HG03066 (cell line): Measurements from ENCODE around the gene IGSF21.

ENCODE experiments used
- ATAC-seq: cut with Tn5 transposase; IDR thresholded peaks from one replicate; pipeline ENCODE4 v1.9.1; 2021; ENCODE audit warnings: low read depth; ENCODE audit not compliant: unreplicated experiment

IGSF21 gene

DNA sequence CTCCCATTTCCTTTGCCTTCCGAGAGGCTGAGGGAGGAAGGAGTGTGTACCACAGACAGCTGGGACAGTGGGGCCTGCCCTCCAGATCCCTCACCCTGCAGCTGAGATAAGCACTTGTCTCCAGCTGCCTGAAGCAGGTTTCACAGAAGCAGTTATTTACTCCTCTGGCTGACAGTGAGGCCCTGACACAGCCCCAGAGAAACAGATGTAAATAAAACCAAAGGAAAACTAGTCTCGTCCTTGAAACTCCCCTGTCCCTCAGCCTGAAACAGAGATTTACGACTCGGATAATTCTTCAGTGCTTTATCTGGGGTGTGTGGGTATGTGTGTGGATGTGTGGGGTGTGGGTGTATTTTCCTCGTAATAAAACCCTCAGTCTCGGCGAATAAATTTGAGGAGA is 181.1 kb downstream of the IGSF21 start:
- ATAC-seq: no peak

DNA sequence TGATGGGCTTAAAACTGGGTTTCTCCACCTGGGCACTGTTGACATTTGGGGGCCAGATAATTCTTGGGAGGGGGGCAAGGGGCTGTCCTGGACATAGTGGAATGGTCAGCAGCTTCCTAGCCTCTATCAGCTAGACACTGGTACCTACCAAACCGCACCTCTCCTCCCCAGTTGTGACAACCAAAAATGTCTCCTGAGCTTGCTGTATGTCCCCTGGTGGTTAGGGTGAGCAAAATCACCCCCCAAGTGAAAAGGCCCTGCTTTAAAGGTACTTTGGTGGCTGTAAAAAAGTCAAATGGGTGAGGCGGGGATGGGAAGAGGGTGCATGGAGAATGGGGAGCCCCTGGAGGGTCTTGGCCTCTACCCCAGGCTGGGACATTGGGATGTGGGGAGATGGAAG is 182.0 kb downstream of the IGSF21 start:
- ATAC-seq: no peak

DNA sequence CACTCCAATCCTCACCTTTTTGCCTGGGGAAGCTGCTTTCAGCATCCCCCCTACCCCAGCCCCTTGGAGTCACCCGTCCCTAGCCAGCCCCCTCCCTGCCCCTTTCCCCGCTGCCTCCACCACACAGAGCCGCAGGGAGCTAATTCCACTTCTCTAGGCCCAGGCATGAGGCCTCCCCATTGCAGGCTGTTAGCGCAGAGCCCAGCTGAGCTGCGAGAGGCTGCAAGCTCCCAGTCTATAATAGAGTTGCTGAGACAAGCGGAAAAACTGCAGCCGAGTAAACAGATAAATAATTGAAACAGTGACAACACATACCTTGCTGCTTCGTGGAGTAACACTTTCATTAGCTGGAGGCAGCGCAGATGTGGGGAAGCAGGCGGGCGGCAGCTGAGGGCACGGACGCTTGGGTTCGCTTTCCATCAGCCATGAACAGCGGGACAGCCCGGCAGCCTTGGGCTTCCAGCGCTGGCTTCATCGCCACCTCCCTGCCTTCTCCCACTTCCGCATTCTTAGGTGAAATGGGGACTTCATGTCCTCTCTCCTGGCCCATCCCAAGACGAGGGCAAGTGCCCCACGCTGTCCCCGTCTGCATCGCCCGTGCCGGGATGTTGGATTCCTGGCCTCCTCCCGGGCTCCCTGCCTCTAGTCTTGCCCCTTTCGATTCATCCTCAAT is 183.3 kb downstream of the IGSF21 start:
- ATAC-seq: no peak

DNA sequence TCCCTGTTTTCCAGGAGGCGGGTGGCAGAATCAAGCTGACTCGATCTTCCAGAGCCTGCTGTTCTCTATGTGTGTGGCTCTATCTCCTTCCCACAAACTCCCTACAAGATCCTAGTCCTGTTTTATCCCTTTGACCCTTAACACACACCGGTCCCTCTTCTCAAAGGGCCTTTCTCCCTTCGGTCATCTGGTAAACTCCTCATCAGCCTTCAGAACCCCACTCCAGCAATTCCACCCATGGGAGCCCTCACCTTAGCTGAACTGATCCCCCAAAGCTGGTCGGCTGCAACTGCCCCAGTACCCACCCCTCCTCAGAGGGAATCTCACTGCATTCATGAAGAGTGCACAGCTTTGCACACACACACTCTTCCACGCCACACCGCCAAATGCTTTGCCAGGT is 184.9 kb downstream of the IGSF21 start:
- ATAC-seq: no peak

DNA sequence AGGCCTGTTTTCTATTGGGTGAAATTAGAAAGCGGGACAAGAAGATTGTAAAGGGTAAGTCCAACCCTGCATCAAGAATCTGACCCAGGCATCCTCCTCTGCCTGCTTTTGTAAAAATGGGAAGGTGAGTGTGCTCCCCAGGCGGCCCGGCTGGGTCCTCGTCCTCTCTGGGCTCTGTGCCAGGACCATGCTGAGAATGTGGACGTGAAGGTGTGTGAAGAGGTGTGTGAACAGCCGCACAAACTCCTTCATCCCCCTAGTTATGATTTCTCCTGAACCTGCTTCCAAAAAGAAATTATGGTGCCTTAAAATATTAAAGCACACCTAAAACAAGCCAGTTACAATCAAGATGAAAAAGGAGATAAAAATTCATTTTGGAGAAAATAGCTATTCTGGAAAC is 185.7 kb downstream of the IGSF21 start:
- ATAC-seq: no peak

DNA sequence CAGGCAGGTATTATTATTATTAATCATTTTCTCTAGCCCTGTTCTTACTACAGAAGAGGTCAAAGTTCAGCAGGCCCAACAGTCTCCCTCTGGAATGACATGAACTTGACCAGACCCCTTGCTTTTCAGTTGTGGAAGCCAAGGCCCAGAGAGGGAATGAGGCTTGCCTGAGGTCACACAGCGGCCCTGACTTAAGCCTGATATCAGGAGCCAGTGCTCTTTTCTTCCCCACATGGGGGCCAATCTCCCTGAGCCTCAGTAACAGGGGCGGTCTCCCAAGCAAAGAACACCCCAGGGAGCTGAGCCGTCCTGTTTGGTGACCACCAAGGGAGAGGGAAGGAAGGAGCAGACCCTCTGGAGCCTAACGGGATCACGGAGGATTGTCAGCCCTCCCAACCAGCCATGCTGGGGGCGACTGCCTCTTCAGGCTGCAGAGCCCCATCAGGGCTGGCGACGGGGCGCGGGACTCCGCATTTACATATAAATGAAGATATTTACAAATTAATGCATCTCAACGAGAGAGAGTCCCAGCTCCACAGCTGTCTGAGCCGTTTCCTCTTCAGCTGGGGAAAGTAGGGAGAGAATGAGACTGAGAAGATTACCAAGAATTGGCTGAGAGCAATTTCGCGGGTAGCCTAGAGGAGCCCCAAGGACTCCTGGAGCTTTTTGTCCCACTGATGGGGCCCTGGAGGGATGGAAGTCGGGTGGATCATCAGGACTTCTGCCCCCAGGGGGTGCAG is 187.0 kb downstream of the IGSF21 start:
- ATAC-seq: no peak

DNA sequence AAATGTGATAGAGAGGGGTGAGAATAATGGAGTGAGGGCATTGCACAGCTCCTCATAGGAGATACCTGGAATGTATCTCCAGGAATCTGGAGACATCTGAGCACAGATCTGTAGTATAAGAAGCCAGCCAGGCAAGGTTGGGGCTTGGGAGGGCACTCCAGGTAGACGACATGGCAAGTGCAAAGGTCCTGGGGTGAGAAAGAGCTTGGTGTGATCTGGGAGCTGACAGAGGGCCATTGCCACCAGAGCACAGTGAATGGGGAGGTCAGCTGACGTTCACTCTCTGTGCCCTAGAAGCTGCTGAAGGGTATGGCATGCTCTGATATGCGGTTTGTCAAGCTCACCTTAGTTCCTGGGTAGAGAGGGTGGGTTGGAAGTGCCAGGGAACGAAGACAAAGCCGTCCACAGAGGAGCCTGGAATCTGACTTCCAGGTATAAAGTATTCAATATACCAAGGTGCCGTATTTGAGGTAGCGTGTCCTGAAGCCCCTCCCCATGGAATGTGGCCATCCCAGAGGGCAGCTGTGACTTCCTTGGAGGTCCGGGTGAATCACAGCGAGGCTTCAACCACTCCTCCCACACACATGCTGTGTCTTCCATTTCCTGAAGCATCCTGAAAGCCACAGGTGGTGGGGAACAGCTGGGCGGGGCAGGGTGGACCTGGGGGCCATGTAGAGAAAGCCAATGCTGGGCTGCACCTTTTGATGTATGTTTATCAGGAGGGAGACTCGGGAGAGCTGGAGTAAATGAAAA is 190.5 kb downstream of the IGSF21 start:
- ATAC-seq: no peak

DNA sequence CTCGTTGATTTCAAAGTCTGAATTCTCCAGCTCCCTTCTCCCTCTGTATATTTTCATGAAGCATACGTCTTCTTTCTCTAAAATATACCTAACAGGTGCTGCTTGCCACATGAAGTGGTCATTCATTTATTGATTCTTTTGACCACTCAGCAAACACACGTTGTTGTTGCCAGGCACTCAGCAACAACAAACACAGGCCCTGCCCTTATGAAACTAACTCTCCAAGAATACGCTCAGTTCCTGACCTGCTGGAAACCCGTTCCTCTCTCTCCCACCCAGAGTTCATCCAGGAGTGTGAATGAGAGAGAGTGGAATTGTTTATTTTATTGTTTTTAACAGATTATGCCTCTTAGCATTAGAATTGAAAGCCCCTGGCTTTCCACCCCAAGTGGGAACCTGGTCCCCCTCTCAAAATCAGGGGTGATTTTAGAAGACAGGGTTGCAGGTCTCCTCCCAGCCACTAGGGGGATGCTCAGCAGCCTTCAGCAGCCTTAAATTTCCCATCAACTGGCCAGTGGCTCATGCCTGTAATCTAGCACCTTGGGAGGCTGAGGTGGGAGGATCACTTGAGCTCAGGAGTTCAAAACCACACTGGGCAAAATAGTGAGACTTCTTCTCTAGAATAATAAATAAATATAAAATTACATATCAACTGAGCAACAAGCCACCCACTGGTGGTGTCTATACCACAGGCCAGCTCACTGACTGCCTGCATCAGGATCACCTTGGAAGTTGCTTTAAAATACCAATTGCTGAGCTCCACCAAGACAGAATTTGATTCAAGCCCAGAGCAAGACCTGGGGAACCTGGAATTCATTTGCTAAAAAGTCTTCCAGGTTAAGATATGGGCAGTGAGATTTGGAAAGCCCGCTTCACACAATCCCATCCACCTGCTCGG is 192.1 kb downstream of the IGSF21 start:
- no peak for ATAC-seq

DNA sequence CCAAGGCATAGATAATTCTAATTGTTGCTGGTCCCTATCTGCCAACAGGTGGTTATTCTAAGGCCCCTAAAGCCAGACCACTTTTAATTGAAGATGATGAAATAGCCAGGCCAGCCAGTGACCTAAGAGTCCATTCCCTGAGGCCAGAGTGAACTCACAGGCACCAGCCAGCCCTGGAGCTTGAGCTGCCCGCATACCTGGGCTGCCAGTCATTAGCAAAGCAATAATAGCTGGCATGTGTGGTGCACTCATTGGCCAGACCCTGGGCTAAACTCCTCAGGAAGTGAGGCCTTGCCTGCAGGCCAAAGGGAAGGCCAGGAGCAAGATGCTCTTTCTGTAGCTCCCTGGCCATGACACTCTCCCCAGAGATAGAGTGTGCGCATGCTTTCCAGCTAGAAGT is 192.8 kb downstream of the IGSF21 start:
- no peak for ATAC-seq

DNA sequence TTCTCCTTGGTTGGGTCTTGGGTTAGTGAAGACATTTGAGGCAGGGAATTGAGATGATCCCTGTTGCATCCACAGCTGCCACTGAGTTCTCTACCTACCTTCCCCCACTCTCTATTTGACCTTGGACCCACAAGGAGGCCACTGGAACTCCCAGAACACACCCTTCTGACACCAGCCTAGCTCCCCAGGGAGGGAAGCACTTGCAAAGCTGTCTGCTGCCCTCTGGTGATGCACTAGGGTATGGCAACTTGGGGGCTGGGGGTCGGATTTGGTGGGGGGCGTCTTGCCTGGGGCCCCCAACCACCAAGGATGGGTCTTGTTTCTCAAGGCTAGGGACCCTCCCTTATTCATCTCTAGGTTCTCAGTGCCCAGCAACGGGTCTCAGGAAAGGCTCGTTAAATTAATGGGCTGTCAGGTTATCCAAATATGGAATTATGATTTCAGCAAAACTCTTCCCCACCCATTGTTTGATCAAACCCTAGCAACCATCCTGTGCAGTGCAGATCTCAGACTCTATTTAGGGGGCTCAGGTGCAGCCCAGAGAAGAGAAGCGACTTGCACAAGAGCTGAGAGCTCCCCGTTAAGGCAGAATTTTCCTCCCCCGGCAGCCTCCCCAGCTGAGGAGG is 195.3 kb downstream of the IGSF21 start:
- ATAC-seq: no peak

DNA sequence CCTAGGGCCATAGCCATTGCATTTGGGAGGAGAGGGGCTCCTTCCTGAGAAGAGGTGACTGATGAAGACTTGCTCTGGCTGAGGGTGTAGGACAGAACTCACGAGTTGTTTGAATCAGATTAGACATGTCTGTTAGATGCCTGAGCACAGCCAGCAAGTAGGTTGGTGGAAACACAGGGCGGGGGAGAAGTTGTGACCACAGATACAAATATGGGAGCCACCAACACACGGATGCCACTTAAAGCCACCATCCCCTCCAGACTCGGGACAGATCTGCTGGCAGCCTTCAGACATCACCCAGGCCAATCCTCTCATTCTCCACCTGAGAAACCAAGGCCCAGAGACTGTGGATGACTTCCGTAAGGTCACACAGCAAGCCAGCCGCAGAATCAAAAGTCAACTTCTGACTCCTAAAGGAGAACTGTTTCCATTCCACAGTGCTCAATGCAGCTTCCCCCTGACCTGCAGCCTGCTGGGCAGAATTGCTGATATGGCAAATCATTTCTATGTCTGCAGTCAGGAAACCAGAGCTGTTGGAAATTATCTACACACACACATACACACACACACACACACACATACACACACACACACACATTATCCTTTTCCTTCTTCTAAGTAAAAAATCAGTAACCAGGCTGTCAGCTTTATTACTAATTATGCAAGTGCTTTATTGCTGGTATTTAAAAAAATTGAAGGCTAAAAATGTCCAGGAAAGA is 196.7 kb downstream of the IGSF21 start:
- ATAC-seq: no peak

DNA sequence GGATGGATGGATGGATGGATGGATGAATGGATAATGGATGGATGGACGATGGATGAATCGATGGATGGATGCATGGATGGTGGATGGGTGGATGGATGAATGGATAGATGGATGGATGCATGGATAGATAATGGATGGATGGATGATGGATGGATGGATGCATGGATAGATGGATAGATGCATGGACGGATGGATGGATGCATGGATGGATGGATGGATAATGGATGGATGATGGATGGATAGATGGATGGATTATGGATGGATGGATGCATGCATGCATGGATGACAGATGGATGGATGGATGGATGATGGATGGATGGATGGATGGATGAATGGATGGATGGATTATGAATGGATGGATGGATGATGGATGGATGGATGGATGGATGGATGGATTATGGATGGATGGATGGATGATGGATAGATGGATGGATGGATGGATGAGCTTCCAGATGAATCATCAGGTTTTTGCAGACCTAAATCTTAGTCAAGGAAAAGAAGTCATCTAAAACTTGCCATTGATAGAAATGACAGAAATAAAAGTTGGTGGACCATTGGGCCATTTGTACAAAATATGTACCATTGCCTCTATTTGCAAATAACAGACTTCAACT is 197.7 kb downstream of the IGSF21 start:
- ATAC-seq: no peak

DNA sequence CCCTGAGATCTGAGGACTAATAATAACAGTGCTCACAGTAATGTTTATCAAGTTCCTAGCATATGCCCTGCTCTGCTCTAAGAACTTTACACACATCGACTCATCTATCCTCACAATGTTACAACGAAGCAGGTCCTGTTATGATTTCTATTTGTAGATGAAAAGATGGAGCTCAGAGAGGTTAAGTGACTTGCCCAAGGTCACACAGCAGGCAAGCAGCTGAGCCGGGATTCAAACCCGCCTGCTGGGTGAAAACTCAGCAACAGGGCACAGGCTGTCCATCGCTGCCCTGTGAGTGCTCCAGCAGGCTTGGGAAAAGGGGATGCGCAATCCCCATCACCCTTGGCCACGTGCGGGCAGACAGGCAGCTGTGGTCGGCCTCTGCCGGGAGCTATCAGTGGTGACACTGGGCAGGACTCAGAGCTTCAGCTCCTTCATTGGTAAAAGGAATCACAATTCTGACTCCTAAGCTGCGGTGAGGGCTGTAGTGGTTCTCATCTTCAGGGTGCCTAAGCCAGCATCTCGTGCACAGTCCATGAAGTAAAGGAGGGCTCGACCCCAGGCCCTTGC is 199.8 kb downstream of the IGSF21 start:
- ATAC-seq: no peak

DNA sequence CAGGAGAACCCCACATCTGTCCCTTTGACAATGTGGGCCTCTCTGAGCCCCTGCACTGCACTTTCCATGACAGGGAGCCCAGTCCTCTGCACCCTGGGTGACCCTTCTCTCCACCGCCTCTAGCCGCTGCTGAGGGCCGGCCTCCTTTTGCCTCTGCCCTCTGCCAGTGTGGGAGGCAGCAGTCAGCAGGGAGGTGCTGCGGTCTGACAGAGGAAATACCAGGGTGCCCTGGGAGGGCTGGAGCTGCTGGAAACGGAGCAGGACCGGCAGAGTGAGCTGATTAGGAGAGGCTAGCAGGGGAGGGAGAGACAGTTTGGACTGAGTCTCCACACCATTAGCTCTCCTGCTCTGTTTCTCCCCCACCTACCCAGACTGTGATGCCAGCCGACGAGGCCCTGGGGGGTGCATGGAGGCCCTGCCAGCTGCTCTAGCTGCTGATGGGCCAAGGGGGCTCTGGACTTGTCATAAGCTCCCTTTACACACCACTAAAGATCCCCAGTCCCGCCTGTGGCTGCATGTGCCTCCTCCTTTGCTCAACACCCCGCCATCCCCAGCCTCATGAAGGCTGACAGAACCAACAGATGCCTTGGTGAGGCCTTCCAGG is 202.1 kb downstream of the IGSF21 start:
- no peak for ATAC-seq

DNA sequence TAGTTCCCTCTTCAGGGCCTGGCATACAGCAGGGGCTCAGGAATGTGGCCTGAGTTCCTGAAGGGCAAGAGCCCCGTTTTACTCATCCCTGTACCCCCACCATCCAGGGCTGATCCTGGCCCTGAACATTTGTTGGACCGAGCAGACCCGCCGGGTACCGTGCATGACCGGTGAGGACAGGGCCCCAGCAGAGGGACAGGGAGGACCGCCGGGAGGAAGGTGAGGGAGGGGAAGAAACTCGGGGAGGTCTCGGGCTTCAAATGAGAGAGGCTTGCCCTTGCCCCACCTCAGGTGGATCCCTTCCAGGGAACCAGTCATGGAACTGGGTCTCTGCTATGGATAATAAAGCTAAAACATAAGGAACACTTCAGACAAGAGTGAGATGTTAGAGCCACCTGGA is 205.4 kb downstream of the IGSF21 start:
- ATAC-seq: no peak

DNA sequence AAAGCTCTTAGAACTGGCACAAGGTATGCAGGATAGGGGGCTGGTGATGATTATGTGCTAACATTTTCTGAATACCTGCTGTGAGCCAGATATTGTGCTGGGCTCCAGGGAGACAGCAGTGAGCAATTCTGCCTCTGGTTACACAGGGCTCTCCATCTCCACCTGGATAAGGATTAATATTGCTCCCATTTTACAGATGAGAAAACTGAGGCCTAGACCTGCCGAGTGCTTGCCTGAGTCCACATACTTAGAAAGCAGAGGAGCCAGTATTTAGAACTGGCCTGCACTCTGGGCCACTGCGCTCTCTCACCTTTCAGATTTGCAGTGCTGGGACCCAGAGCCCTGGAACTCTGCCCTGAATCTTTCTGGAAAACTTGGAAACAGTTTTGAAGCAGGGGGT is 205.9 kb downstream of the IGSF21 start:
- ATAC-seq: no peak

DNA sequence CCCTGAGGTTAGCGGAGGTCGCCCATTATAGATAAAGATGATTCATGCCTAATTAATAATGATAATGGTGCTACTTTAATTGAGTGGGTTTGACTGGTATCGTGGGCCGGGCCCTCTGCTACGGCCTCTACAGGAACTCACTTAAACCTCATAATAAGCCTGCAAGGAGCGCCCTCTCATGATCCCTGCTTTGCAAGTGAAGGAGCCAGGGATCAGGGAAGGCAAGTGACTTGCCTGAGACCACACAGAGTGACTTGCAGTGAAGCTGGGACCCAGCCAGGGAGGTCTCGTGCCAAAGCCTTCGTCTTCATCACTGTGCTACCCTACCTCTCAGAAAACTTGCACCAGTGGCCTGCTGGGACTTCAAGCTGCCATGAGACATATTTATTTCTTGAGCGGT is 206.8 kb downstream of the IGSF21 start:
- ATAC-seq: no peak

DNA sequence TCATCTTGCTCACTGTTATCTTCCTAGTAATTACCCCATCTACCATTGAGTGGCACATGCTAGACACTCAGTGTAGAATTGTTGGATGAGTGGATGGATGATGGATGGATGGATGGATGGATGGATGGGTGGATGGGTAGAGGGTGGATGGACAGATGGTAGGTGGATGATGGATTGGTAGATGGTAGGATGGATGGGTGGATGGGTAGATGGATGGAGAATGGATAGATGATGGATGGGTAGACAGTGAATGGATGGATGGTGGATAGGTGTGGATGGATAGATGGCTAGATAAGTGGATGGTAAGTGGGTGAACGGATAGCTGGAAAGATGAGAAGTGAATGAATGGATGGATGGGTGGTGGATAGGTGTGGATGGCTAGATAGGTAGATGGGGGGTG is 207.9 kb downstream of the IGSF21 start:
- no peak for ATAC-seq
